ENCODE measurements around the gene OR51T1.
"Not testable (repeated sequence)": the region's sequence is repeated elsewhere in the genome, so short reads cannot be mapped to it uniquely, and the experiment has no call there.

Gene OR51T1, protein sequence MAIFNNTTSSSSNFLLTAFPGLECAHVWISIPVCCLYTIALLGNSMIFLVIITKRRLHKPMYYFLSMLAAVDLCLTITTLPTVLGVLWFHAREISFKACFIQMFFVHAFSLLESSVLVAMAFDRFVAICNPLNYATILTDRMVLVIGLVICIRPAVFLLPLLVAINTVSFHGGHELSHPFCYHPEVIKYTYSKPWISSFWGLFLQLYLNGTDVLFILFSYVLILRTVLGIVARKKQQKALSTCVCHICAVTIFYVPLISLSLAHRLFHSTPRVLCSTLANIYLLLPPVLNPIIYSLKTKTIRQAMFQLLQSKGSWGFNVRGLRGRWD

DNA sequence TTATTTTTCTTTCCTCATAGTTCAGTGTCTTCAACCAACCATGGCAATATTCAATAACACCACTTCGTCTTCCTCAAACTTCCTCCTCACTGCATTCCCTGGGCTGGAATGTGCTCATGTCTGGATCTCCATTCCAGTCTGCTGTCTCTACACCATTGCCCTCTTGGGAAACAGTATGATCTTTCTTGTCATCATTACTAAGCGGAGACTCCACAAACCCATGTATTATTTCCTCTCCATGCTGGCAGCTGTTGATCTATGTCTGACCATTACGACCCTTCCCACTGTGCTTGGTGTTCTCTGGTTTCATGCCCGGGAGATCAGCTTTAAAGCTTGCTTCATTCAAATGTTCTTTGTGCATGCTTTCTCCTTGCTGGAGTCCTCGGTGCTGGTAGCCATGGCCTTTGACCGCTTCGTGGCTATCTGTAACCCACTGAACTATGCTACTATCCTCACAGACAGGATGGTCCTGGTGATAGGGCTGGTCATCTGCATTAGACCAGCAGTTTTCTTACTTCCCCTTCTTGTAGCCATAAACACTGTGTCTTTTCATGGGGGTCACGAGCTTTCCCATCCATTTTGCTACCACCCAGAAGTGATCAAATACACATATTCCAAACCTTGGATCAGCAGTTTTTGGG lies at the start of gene OR51T1:
TSS of gene OR51T1 (plus strand) at position 41 of the 641 bp plus-strand sequence. CDS start at position 41, 0 bp downstream.
- no peaks in the 10 kb centered on the region for H3K9me3 ChIP-seq (ENCODE audit: low read depth, low read length)
- H3K9ac ChIP-seq (ENCODE audit: insufficient read length): no peak within 1 kb of the TSS
- H3K27ac ChIP-seq: no peak within 1 kb of the TSS
- H3K4me3 ChIP-seq: no peak within 1 kb of the TSS
- TF ChIP-seq EZH2 (IDR thresholded peaks at IDR 0.05): no peak
- TF ChIP-seq FOXP2 (optimal IDR thresholded peaks at IDR 0.05; ENCODE audit: control extremely low read depth, extremely low read length, insufficient read depth): no peak
- TF ChIP-seq POLR2AphosphoS5 (IDR thresholded peaks at IDR 0.05; ENCODE audit: borderline replicate concordance, low read depth, low read length): no peak
- DNase-seq (ENCODE audit: low read depth, low spot score): no peak
- no peaks in the 10 kb centered on the region for H3K36me3 ChIP-seq (ENCODE audit: insufficient read depth, low read length)

DNA sequence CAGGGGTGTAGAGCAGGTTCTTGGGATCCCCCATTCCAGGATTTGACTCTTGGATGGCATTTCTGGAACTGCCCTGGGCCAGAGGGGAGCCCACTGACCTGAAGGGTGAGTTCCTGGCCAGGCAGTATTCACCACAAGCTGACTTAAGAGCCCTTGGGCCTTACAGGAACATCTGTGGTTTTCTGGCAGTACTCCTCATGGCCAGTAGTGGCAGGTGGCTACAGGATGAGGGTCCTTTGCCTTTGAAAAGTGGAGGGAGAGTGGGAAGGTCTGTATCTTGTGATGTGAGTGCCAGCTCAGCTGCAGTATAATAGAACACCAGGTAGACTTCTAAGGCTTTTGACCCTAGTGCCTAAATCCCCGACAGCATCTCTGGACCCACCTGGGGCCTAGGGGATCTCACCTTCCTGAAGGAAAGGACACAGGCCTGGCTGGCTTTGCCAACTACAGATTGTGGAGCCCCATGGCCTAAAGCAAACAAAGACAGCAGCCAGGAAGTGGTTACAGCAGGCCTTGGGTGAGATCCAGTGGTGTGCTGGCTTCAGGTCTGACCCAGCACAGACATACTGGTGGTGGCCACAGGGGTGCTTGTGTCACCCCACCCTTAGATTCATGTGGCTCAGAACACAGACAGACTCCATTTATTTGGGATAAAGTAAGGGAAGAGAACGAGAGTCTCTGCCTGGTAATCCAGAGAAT lies 41.7 kb upstream of the OR51T1 start:
- Histone ChIP-seq H3K27ac (no peak overlapping the region), H3K9me3 (ENCODE audit: low read depth, low read length) (no peaks in the 10 kb centered on the region), H3K4me3 (no peak overlapping the region), H3K36me3 (ENCODE audit: insufficient read depth, low read length) (no peaks in the 10 kb centered on the region), H3K9ac (ENCODE audit: insufficient read length) (no peak overlapping the region)
- TF ChIP-seq FOXP2 (optimal IDR thresholded peaks at IDR 0.05; ENCODE audit: control extremely low read depth, extremely low read length, insufficient read depth) (no peak), EZH2 (IDR thresholded peaks at IDR 0.05) (no peak), POLR2AphosphoS5 (IDR thresholded peaks at IDR 0.05; ENCODE audit: borderline replicate concordance, low read depth, low read length) (no peak)
- DNase-seq (ENCODE audit: low read depth, low spot score): no peak

DNA sequence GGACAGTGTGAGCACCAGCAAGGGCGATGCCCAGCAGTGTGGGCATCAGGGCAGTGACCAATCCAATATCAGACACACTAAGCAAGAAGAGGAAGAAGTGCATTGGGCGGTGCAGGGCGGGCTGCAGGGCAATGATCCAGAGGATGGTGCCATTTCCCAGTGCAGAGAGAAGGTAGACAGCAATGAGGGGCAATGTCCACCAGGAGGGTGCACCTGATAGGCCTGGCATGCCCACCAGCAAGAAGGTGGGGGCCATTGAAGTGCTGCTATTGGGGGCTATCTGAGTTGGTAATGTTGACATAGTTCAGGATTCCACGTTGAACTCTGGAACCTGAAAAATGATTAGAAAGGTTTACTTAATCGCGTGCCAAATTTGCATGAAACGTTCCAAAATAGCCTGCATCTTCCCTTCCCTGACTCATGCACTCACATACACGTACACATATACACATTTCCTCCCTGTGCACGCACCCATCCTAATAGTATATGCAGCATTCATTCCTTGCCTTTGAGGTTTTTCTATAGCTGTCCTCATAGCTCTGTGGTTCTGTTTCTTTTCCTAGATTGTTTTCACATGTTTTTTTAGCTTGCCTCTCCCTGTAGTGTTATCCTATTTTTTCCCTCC lies 32.7 kb upstream of the OR51T1 start, which contains the start of gene OR51S1:
TSS of gene OR51S1 (minus strand) at position 301 of the 625 bp plus-strand sequence. CDS start at position 301, 0 bp downstream.
- DNase-seq (ENCODE audit: low read depth, low spot score): no peak
- H3K27ac ChIP-seq: no peak within 1 kb of the TSS
- TF ChIP-seq POLR2AphosphoS5 (IDR thresholded peaks at IDR 0.05; ENCODE audit: borderline replicate concordance, low read depth, low read length) (no peak), EZH2 (IDR thresholded peaks at IDR 0.05) (no peak), FOXP2 (optimal IDR thresholded peaks at IDR 0.05; ENCODE audit: control extremely low read depth, extremely low read length, insufficient read depth) (no peak)
- no peak within 1 kb of the TSS for H3K4me3 ChIP-seq
- no peak within 1 kb of the TSS for H3K9ac ChIP-seq (ENCODE audit: insufficient read length)
- H3K9me3 ChIP-seq (ENCODE audit: low read depth, low read length): no peaks in the 10 kb centered on the region
- H3K36me3 ChIP-seq (ENCODE audit: insufficient read depth, low read length): no peaks in the 10 kb centered on the region

DNA sequence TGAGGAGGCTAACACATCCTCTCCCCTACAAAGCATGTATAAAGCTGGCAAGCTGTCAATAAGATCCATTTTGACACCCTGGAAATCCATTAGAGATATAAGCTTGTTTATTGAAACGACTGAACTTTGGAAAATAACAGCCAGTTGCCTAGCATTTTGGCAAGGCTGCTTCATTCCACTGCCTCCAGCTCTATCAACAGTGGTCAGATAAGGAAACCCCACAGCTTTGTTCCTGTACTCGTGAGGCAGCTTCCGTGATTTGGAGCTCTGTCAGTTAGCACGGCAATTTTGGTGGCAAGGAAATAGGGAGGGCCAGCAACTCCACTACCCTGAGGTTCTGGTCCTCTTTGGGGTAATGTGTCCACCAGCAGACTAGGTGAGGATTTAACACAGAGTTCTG lies 30.7 kb upstream of the OR51T1 start:
- no peak overlapping the region for H3K4me3 ChIP-seq
- DNase-seq (ENCODE audit: low read depth, low spot score): no peak
- TF ChIP-seq FOXP2 (optimal IDR thresholded peaks at IDR 0.05; ENCODE audit: control extremely low read depth, extremely low read length, insufficient read depth) (no peak), EZH2 (IDR thresholded peaks at IDR 0.05) (no peak), POLR2AphosphoS5 (IDR thresholded peaks at IDR 0.05; ENCODE audit: borderline replicate concordance, low read depth, low read length) (no peak)
- H3K27ac ChIP-seq: no peak overlapping the region
- H3K36me3 ChIP-seq (ENCODE audit: insufficient read depth, low read length): no peaks in the 10 kb centered on the region
- H3K9ac ChIP-seq (ENCODE audit: insufficient read length): no peak overlapping the region
- H3K9me3 ChIP-seq (ENCODE audit: low read depth, low read length): no peaks in the 10 kb centered on the region

DNA sequence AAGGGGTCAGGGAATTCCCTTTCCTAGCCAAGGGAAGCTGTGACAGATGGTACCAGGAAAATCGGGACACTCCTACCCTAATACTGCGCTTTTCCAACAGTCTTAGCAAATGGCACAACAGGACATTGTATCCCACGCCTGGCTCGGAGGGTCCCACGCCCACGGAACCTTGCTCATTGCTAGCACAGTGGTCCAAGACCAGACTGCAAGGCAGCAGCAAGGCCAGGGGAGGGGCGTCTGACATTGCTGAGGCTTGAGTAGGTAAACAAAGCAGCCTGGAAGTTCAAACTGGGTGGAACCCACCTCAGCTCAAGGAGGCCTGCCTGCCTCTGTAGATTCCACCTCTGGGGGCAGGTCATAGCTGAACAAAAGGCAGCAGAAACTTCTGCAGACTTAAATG lies 27.4 kb upstream of the OR51T1 start:
- DNase-seq (ENCODE audit: low read depth, low spot score); H3K9me3 ChIP-seq (ENCODE audit: low read depth, low read length); H3K9ac ChIP-seq (ENCODE audit: insufficient read length); H3K4me3 ChIP-seq; H3K36me3 ChIP-seq (ENCODE audit: insufficient read depth, low read length); H3K27ac ChIP-seq: not testable (repeated sequence)

DNA sequence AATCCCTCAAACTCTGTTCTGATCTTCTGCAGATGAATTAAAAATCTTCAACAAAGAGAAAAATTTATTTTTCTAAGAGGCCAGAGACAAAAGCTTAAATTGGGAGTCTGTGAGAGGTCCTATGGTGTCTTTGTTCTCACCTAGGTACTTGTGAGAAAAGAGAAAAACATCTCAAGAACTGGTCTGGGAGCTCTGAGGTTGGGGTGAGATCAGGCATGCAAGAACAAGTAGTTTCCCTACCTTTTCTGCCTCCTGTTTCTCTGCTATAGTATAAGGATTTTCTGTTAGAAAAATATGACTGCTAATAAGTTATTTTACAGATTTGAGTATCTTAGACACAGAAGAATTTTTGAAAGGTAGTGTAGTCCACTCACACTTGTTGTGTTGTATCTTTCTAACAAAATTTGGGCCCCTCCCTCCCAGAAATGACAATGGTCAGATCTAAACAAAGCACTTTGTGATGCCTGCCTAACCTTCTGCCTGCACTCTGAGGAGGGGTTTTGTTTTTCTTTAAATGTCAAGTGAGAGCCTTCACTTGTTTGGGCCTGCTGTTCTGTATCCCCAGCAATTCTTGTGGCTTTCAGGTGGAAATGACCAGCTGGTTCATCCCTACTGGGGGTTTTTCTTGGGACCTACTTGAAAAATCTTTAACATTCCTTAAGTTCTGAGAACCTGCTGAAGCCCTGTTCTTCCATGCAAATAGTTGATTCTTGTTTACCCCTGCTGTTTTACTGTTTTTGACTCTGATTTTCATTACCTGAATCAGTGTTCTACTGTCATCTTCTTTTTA lies 19.1 kb upstream of the OR51T1 start:
- TF ChIP-seq EZH2 (IDR thresholded peaks at IDR 0.05): no peak
- no peak for TF ChIP-seq FOXP2 (optimal IDR thresholded peaks at IDR 0.05; ENCODE audit: control extremely low read depth, extremely low read length, insufficient read depth)
- no peak for TF ChIP-seq POLR2AphosphoS5 (IDR thresholded peaks at IDR 0.05; ENCODE audit: borderline replicate concordance, low read depth, low read length)

DNA sequence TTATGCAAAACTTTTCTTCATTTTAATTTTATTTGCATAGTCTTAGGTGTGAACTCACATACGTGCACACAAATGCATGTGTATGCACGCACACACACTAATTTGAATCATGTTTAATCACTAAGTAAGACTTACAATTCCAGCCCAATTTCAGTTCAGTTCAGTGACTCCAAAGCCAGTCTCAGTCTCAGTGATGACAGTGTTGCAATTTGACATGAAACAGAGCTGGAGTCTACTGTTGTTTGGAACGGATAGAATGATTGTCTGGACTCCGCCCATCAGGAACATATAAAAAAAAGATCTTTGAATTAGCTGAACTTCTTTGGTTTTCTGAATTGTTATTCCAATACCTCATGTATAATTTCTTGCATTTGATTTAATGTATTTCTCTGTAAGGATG lies 17.8 kb upstream of the OR51T1 start:
- TF ChIP-seq FOXP2 (optimal IDR thresholded peaks at IDR 0.05; ENCODE audit: control extremely low read depth, extremely low read length, insufficient read depth) (no peak), POLR2AphosphoS5 (IDR thresholded peaks at IDR 0.05; ENCODE audit: borderline replicate concordance, low read depth, low read length) (no peak)
- Histone ChIP-seq H3K36me3 (ENCODE audit: insufficient read depth, low read length) (no peaks in the 10 kb centered on the region), H3K9ac (ENCODE audit: insufficient read length) (no peak overlapping the region), H3K9me3 (ENCODE audit: low read depth, low read length) (no peaks in the 10 kb centered on the region), H3K4me3 (no peak overlapping the region), H3K27ac (no peak overlapping the region)
- no peak for DNase-seq (ENCODE audit: low read depth, low spot score)

More for the DNA sequence above, 19.1 kb upstream of the OR51T1 start:
- Histone ChIP-seq H3K9me3 (ENCODE audit: low read depth, low read length) (no peaks in the 10 kb centered on the region), H3K27ac (no peak overlapping the region), H3K4me3 (no peak overlapping the region), H3K36me3 (ENCODE audit: insufficient read depth, low read length) (no peaks in the 10 kb centered on the region), H3K9ac (ENCODE audit: insufficient read length) (no peak overlapping the region)
- DNase-seq (ENCODE audit: low read depth, low spot score): no peak

Measured in SK-N-MC (cell line).